ENCODE results near the gene SHC1.

The SHC1 gene, protein sequence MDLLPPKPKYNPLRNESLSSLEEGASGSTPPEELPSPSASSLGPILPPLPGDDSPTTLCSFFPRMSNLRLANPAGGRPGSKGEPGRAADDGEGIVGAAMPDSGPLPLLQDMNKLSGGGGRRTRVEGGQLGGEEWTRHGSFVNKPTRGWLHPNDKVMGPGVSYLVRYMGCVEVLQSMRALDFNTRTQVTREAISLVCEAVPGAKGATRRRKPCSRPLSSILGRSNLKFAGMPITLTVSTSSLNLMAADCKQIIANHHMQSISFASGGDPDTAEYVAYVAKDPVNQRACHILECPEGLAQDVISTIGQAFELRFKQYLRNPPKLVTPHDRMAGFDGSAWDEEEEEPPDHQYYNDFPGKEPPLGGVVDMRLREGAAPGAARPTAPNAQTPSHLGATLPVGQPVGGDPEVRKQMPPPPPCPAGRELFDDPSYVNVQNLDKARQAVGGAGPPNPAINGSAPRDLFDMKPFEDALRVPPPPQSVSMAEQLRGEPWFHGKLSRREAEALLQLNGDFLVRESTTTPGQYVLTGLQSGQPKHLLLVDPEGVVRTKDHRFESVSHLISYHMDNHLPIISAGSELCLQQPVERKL

DNA sequence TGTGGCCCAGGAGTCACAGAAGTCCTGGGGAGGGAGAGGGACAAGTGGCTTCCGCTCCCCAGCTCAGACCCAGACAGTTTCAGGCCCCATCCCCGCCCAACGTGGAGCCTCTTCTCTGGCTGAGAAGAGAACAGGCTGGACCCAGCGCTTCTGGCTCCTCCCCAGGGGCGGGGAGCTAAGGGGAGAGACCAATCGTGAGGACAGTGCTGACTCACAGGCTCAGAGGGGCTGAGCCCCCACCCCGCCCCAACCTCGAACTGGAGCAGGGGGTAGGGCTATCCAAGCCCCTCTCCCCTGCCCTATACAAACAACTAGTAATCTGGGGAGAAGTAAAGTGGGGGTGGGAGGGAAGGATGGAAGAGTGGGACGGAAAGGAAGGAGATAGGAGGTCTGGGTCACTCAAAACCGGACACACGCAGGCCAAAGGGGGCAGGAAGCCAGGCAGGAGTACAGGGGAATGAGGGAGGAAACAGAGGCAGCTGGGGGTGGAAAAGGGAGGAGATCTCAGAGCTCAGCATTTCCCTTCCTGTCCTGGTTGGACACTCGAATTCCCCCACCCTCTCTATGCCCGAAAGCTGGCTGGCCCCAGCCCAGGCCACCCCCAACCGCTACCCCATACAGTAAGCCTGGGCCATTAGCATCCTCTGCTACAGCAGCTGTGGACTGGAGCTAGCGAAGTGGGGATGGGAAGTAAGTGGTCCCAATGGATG lies at the start of gene SHC1:
Gene SHC1, minus strand, starts transcription at position 117 of the 710 bp plus-strand sequence. CDS start 221 bp downstream, outside the sequence.
- POLR2A ChIA-PET = interaction anchor here (1.1 to 6.0 kb wide), 9 partner anchors 9 to 80 kb away, joined by 4 to 69 read pairs (median 4); partner anchors contain the start of genes ADAM15, FLAD1, PBXIP1 and PMVK
- peaks cover 12% of the 10 kb centered on the region for H3K4me1 ChIP-seq (ENCODE audit: control insufficient read depth, insufficient read depth, low read length)
- TF ChIP-seq FEZF1 (tag by site-specific recombination; IDR thresholded peaks at IDR 0.05) = no peak
- no peak for TF ChIP-seq ZNF202 (tag by site-specific recombination; IDR thresholded peaks at IDR 0.05; ENCODE audit: borderline replicate concordance)
- TF ChIP-seq, protein P1, sequence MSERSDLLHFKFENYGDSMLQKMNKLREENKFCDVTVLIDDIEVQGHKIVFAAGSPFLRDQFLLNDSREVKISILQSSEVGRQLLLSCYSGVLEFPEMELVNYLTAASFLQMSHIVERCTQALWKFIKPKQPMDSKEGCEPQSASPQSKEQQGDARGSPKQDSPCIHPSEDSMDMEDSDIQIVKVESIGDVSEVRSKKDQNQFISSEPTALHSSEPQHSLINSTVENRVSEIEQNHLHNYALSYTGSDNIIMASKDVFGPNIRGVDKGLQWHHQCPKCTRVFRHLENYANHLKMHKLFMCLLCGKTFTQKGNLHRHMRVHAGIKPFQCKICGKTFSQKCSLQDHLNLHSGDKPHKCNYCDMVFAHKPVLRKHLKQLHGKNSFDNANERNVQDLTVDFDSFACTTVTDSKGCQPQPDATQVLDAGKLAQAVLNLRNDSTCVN (tag by site-specific recombination; optimal IDR thresholded peaks at IDR 0.05) = no peak
- peak; percentile 66 for TF ChIP-seq ZBTB8A (tag by site-specific recombination; IDR thresholded peaks at IDR 0.05)
- peak; percentile 94 for TF ChIP-seq GLIS2 (tag by site-specific recombination; IDR thresholded peaks at IDR 0.05)
- TF ChIP-seq WT1 (tag by site-specific recombination; IDR thresholded peaks at IDR 0.05) = peak; percentile 84
- no peak for TF ChIP-seq ZNF155 (tag by site-specific recombination; IDR thresholded peaks at IDR 0.05)
- peak; percentile 87 for TF ChIP-seq ZNF366 (tag by site-specific recombination; conservative IDR thresholded peaks at IDR 0.05)
- TF ChIP-seq, protein P2, sequence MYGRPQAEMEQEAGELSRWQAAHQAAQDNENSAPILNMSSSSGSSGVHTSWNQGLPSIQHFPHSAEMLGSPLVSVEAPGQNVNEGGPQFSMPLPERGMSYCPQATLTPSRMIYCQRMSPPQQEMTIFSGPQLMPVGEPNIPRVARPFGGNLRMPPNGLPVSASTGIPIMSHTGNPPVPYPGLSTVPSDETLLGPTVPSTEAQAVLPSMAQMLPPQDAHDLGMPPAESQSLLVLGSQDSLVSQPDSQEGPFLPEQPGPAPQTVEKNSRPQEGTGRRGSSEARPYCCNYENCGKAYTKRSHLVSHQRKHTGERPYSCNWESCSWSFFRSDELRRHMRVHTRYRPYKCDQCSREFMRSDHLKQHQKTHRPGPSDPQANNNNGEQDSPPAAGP (tag by site-specific recombination; IDR thresholded peaks at IDR 0.05) = peak; percentile 66; the same call in 1 of the 2 replicates
- TF ChIP-seq ZNF350 (tag by site-specific recombination; IDR thresholded peaks at IDR 0.05) = no peak
- no peak for TF ChIP-seq ZNF555 (tag by site-specific recombination; conservative IDR thresholded peaks at IDR 0.05)
- TF ChIP-seq ZNF585B (tag by site-specific recombination; IDR thresholded peaks at IDR 0.05) = no peak
- TF ChIP-seq PATZ1 (tag by site-specific recombination; IDR thresholded peaks at IDR 0.05) = peak; percentile 98
- peak; percentile 33; the same call in 1 of the 2 replicates for TF ChIP-seq KLF9 (tag by site-specific recombination; IDR thresholded peaks at IDR 0.05; ENCODE audit: low read depth)
- TF ChIP-seq ZNF692 (tag by site-specific recombination; IDR thresholded peaks at IDR 0.05) = 0 out of 2 replicates have a peak, but pooled peaks have one; percentile 19
- TF ChIP-seq PRDM10 (tag by site-specific recombination; IDR thresholded peaks at IDR 0.05) = peak; percentile 51
- peak; percentile 85 for TF ChIP-seq GLIS1 (tag by site-specific recombination; IDR thresholded peaks at IDR 0.05)
- TF ChIP-seq SP3 (tag by site-specific recombination; IDR thresholded peaks at IDR 0.05) = peak; percentile 81
- peak; percentile 53 for TF ChIP-seq ZFHX2 (tag by site-specific recombination; conservative IDR thresholded peaks at IDR 0.05)
- no peak for TF ChIP-seq ZNF521 (tag by site-specific recombination; IDR thresholded peaks at IDR 0.05)
- TF ChIP-seq ZNF341 (tag by site-specific recombination; IDR thresholded peaks at IDR 0.05; ENCODE audit: low read depth) = peak; percentile 32; the same call in 1 of the 2 replicates
- TF ChIP-seq ZNF404 (tag by site-specific recombination; IDR thresholded peaks at IDR 0.05) = no peak
- peak; percentile 34; the same call in 1 of the 2 replicates for TF ChIP-seq KLF1 (tag by site-specific recombination; IDR thresholded peaks at IDR 0.05)
- TF ChIP-seq, protein P3, sequence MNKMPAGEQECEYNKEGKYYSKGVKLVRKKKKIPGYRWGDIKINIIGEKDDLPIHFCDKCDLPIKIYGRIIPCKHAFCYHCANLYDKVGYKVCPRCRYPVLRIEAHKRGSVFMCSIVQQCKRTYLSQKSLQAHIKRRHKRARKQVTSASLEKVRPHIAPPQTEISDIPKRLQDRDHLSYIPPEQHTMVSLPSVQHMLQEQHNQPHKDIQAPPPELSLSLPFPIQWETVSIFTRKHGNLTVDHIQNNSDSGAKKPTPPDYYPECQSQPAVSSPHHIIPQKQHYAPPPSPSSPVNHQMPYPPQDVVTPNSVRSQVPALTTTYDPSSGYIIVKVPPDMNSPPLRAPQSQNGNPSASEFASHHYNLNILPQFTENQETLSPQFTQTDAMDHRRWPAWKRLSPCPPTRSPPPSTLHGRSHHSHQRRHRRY (tag by site-specific recombination; IDR thresholded peaks at IDR 0.05) = no peak

More for the DNA sequence above, at the start of gene SHC1:
- Histone ChIP-seq H3K4me3 (ENCODE audit: low read depth, low read length) (no peak within 1 kb of the TSS), H3K9me3 (ENCODE audit: control insufficient read depth, insufficient read depth, low read depth, low read length) (no peaks in the 10 kb centered on the region), H3K36me3 (ENCODE audit: control insufficient read depth in 2 of 2, insufficient read depth in 1 of 2, low read length in 2 of 2) (peaks cover 0 to 37% of the 10 kb centered on the region in 2 experiments; a peak in 1 of 3 replicates), H3K27ac (ENCODE audit: extremely low read depth, low read depth, low read length) (peak within 1 kb of the TSS; percentile 32; the same call in 1 of the 2 replicates)
- CTCF ChIA-PET = interaction anchor here (0.6 to 2.0 kb wide), 8 partner anchors 10 to 974 kb away, joined by 3 to 16 read pairs (median 4); partner anchors contain the start of gene PYGO2

Data from HEK293 (cell line).